H1 (cell line): ENCODE results near the gene BCL2A1. TPM values are rescaled to one million over a fixed set of nuclear protein-coding genes. Genes with fewer than 3 reads are reported as not detected.

Experiments used
- CTCF ChIA-PET: fragments of 300-600 bp; sonication (Branson Sonifier 250); formaldehyde crosslinking; loops from one replicate; lab custom pipeline; 2021; ENCODE audit not compliant: partially characterized antibody; lab: Charles Lee
- POLR2A ChIA-PET: fragments of 300-600 bp; sonication (Branson Sonifier 250); formaldehyde crosslinking; loops from one replicate; lab custom pipeline; 2021; ENCODE audit warnings: inconsistent platforms; ENCODE audit not compliant: partially characterized antibody; lab: Charles Lee
- DNase-seq, 2 experiments: peaks; one replicate each; pipeline versions ENCODE4 v3.0.0 to v3.0.0-alpha.2; 2010 to 2022; ENCODE audit warnings: low spot score in 2 of 2, low read depth in 1 of 2, mixed read lengths in 1 of 2
- FAIRE-seq: peaks from 2 replicates; lab custom pipeline; 2011; peaks lifted over from hg19 to GRCh38; lab: Jason Lieb, UNC
- H2AFZ ChIP-seq: 2 replicates; pipeline ENCODE4 v1.8.1; 2012; ENCODE audit warnings: low read length, inconsistent platforms
- H2AK5ac ChIP-seq: 2 replicates; pipeline ENCODE4 v1.6.1; 2013; ENCODE audit warnings: low read depth, low read length
- H2BK120ac ChIP-seq: replicated peaks from 2 replicates; pipeline ENCODE3; 2013; ENCODE audit warnings: low read depth, low read length, inconsistent platforms
- H2BK12ac ChIP-seq: 2 replicates; pipeline ENCODE4 v1.6.1; 2013; ENCODE audit warnings: low read depth, low read length
- H2BK15ac ChIP-seq: 2 replicates; pipeline ENCODE4 v1.6.1; 2013; ENCODE audit warnings: low read length
- H2BK20ac ChIP-seq: 2 replicates; pipeline ENCODE4 v1.6.1; 2013; ENCODE audit warnings: low read length
- H2BK5ac ChIP-seq: 2 replicates; pipeline ENCODE4 v1.6.1; 2013; ENCODE audit warnings: low read depth, low read length
- H3K14ac ChIP-seq: 2 replicates; pipeline ENCODE4 v1.6.1; 2013; ENCODE audit warnings: inconsistent platforms; ENCODE audit not compliant: insufficient read length
- H3K18ac ChIP-seq: 2 replicates; pipeline ENCODE4 v1.6.1; 2013; ENCODE audit warnings: low read length; ENCODE audit errors: extremely low read depth
- H3K23ac ChIP-seq: 2 replicates; pipeline ENCODE4 v1.6.1; 2013; ENCODE audit warnings: inconsistent platforms; ENCODE audit not compliant: insufficient read length
- H3K23me2 ChIP-seq: 2 replicates; pipeline ENCODE4 v1.6.1; 2013; ENCODE audit warnings: low read depth, low read length
- H3K27ac ChIP-seq: 2 replicates; pipeline ENCODE4 v1.6.1; 2011; ENCODE audit warnings: low read depth, low read length, inconsistent platforms
- H3K27me3 ChIP-seq, 4 experiments: replicated peaks in 1 of 4; 1 replicate in 1 of 4; 2 replicates in 3 of 4; pipeline versions ENCODE4 v1.6.1 to v1.8.1; 2011 to 2013; ENCODE audit warnings: low read length in 3 of 4, mild to moderate bottlenecking in 3 of 4, inconsistent platforms in 2 of 4, mixed read lengths in 2 of 4, moderate library complexity in 1 of 4; ENCODE audit not compliant: control insufficient read depth in 3 of 4, insufficient read depth in 3 of 4; ENCODE audit errors: extremely low read depth in 1 of 4
- H3K36me3 ChIP-seq, 4 experiments: 2 replicates each; pipeline versions ENCODE4 v1.6.1 to v1.8.1; 2011 to 2013; ENCODE audit warnings: mild to moderate bottlenecking in 4 of 4, low read length in 3 of 4, moderate library complexity in 2 of 4, control low read depth in 1 of 4, inconsistent platforms in 1 of 4; ENCODE audit not compliant: insufficient read depth in 4 of 4, control insufficient read depth in 2 of 4
- H3K4ac ChIP-seq: replicated peaks from 2 replicates; pipeline ENCODE3; 2013; ENCODE audit warnings: low read length, low read depth, mixed read lengths, inconsistent platforms; ENCODE audit not compliant: insufficient read length
- H3K4me1 ChIP-seq, 4 experiments: replicated peaks in 1 of 4; 1 replicate in 1 of 4; 2 replicates in 3 of 4; pipeline versions ENCODE4 v1.6.1 to v1.8.1; 2011 to 2013; ENCODE audit warnings: low read length in 3 of 4, inconsistent platforms in 2 of 4, mixed read lengths in 1 of 4; ENCODE audit not compliant: insufficient read depth in 4 of 4, control insufficient read depth in 3 of 4
- H3K4me2 ChIP-seq, 2 experiments: 2 replicates each; pipeline versions ENCODE4 v1.6.1 to v1.8.1; 2011 to 2013; ENCODE audit warnings: low read depth in 2 of 2, low read length in 2 of 2, control low read depth in 1 of 2, inconsistent platforms in 1 of 2, mild to moderate bottlenecking in 1 of 2; ENCODE audit not compliant: insufficient read depth in 1 of 2
- H3K4me3 ChIP-seq, 4 experiments: fragments of 200-600, 300-600 bp in 1 of 4; sonication (generic), shearing (Covaris generic), sonication (Bioruptor Twin) in 1 of 4; 2 replicates each; pipeline versions ENCODE4 v1.5.1 to v1.8.1; 2011 to 2016; ENCODE audit warnings: low read length in 4 of 4, low read depth in 3 of 4, control low read depth in 2 of 4, inconsistent platforms in 2 of 4, mild to moderate bottlenecking in 2 of 4, mixed read lengths in 1 of 4, moderate library complexity in 1 of 4; ENCODE audit not compliant: insufficient read depth in 2 of 4; ENCODE audit errors: extremely low read depth in 1 of 4
- H3K56ac ChIP-seq: replicated peaks from 2 replicates; pipeline ENCODE3; 2013; ENCODE audit warnings: low read depth, mild to moderate bottlenecking, mixed read lengths, low read length, inconsistent platforms; ENCODE audit not compliant: insufficient read length
- H3K79me1 ChIP-seq: 2 replicates; pipeline ENCODE4 v1.6.1; 2013; ENCODE audit warnings: low read depth, low read length, control low read depth
- H3K79me2 ChIP-seq, 2 experiments: 2 replicates each; pipeline versions ENCODE4 v1.6.1 to v1.8.1; 2012 to 2013; ENCODE audit warnings: low read length in 2 of 2, mild to moderate bottlenecking in 2 of 2, inconsistent platforms in 1 of 2; ENCODE audit not compliant: insufficient read depth in 2 of 2, control insufficient read depth in 1 of 2
- H3K9ac ChIP-seq, 4 experiments: replicated peaks in 1 of 4; 1 replicate in 1 of 4; 2 replicates in 3 of 4; pipeline versions ENCODE4 v1.6.1 to v1.8.1; 2011 to 2013; ENCODE audit warnings: low read depth in 3 of 4, low read length in 3 of 4, control low read depth in 2 of 4, mild to moderate bottlenecking in 2 of 4, moderate library complexity in 2 of 4, inconsistent platforms in 1 of 4; ENCODE audit errors: extremely low read depth in 1 of 4
- H3K9me3 ChIP-seq, 2 experiments: 2 replicates each; pipeline versions ENCODE4 v1.6.1 to v1.8.1; 2012 to 2013; ENCODE audit warnings: mild to moderate bottlenecking in 2 of 2, moderate library complexity in 2 of 2, control low read depth in 1 of 2, inconsistent platforms in 1 of 2, low read depth in 1 of 2, low read length in 1 of 2, mixed read lengths in 1 of 2; ENCODE audit not compliant: insufficient read depth in 2 of 2
- H4K20me1 ChIP-seq, 2 experiments: replicated peaks in 1 of 2; 2 replicates each; pipeline versions ENCODE3 to v1.8.1; 2011 to 2013; ENCODE audit warnings: inconsistent platforms in 2 of 2, low read length in 2 of 2, mild to moderate bottlenecking in 1 of 2; ENCODE audit not compliant: insufficient read depth in 2 of 2, control insufficient read depth in 1 of 2
- H4K5ac ChIP-seq: 2 replicates; pipeline ENCODE4 v1.6.1; 2013; ENCODE audit warnings: low read length, low read depth, mixed read lengths, inconsistent platforms; ENCODE audit not compliant: insufficient read length
- H4K8ac ChIP-seq: 2 replicates; pipeline ENCODE4 v1.8.0; 2013; ENCODE audit warnings: mild to moderate bottlenecking, moderate library complexity, low read length, inconsistent platforms; ENCODE audit not compliant: insufficient read depth; ENCODE audit errors: extremely low read depth
- H4K91ac ChIP-seq: replicated peaks from 2 replicates; pipeline ENCODE3; 2013; ENCODE audit warnings: low read length, mixed read lengths, inconsistent platforms; ENCODE audit not compliant: insufficient read length
- CBX5 ChIP-seq: fragments of 300-800, 300-1000 bp; sonication (generic); IDR thresholded peaks from 2 replicates; pipeline ENCODE4 v1.7.1; 2016; ENCODE audit warnings: antibody characterized with exemption, low read length, low read depth
- MAX ChIP-seq: IDR thresholded peaks from 2 replicates; pipeline ENCODE4 v1.6.1; 2012; ENCODE audit warnings: inconsistent platforms
- POU5F1 ChIP-seq: IDR thresholded peaks from 2 replicates; pipeline ENCODE4 v1.6.1; 2011; ENCODE audit warnings: low read depth, mild to moderate bottlenecking, low read length, moderate library complexity
- RAD21 ChIP-seq, 2 experiments: IDR thresholded peaks in 1 of 2; conservative IDR thresholded peaks in 1 of 2; 2 replicates each; pipeline ENCODE4 v1.6.1; 2011; ENCODE audit warnings: low read depth in 2 of 2, low read length in 2 of 2, improper control_type of control experiment in 1 of 2, inconsistent platforms in 1 of 2, mild to moderate bottlenecking in 1 of 2, moderate library complexity in 1 of 2
- SAP30 ChIP-seq: fragments of 300-600 bp; sonication (generic); IDR thresholded peaks from 2 replicates; pipeline ENCODE4 v1.7.1; 2012; ENCODE audit warnings: low read length, moderate library complexity, mild to moderate bottlenecking, inconsistent platforms; ENCODE audit not compliant: insufficient read depth, insufficient replicate concordance
- SIRT6 ChIP-seq: IDR thresholded peaks from one replicate; pipeline ENCODE4 v1.7.1; 2012; ENCODE audit warnings: low read length, inconsistent platforms
- SP2 ChIP-seq: IDR thresholded peaks from 2 replicates; pipeline ENCODE4 v1.6.1; 2012; ENCODE audit warnings: mild to moderate bottlenecking, low read length, inconsistent platforms
- SP4 ChIP-seq: IDR thresholded peaks from 2 replicates; pipeline ENCODE4 v1.6.1; 2012; ENCODE audit warnings: low read length, inconsistent platforms
- TAF7 ChIP-seq: optimal IDR thresholded peaks from 2 replicates; pipeline ENCODE3; 2011; ENCODE audit warnings: low read depth, mild to moderate bottlenecking, inconsistent platforms, low read length, moderate library complexity, borderline replicate concordance
- WGBS, 2 experiments: shearing (Covaris generic) in 1 of 2; methylation state at CpG; one replicate each; pipeline versions ENCODE4 v1.1.6 to v1.1.7; 2013 to 2015; ENCODE audit warnings: low lambda C conversion rate in 2 of 2, mixed read lengths in 2 of 2, inconsistent platforms in 1 of 2, low coverage in 1 of 2, missing lambda C conversion rate in 1 of 2; ENCODE audit not compliant: insufficient replicate concordance in 2 of 2, insufficient coverage in 1 of 2, insufficient read length in 1 of 2; ENCODE audit errors: extremely low coverage in 1 of 2, missing lambda C conversion rate in 1 of 2; 5-methylcytosine and 5-hydroxymethylcytosine counted together
- polyA plus RNA-seq, 7 experiments: library from polyadenylated mRNA; depleted of rRNA in 3 of 7; stranded (reverse) in 5 of 7; unstranded in 2 of 7; fragments of >200 nt in 5 of 7; fragments of 200-250 nt in 2 of 7; gene quantifications; 1 replicate in 5 of 7; 2 replicates in 1 of 7; 4 replicates in 1 of 7; pipeline versions ENCODE4 v1.2.1 to v1.2.3, GENCODE V29; 2011 to 2013; ENCODE audit warnings: missing spikeins in 2 of 7, mixed read lengths in 2 of 7
- total RNA-seq: library from RNA; stranded (reverse); fragmentation: NEBNext Ultra II Directional; extraction: Animal tissue kit (Norgen Biotek cat#: 25700); gene quantifications from 2 replicates; pipeline ENCODE4 v1.2.1, GENCODE V29; 2021

BCL2A1 gene
- total and polyA plus RNA-seq, 2 of the 8 experiments (the other 6 are each of a cell fraction or from before 2014, with no cell fraction given), result not detected

- no peak overlapping the region for H4K5ac ChIP-seq
- no peak overlapping the region for H4K91ac ChIP-seq
- no peak overlapping the region for H2BK5ac ChIP-seq
- no peak overlapping the region for H3K4me3 ChIP-seq
- H4K20me1 ChIP-seq, result no peaks in the 10 kb centered on the region
- no peaks in the 10 kb centered on the region for H3K79me1 ChIP-seq
- WGBS, 2 experiments, result 96% methylated on average over 5 of the region's 5 CpGs; no CpG with 5 or more reads in 1 of the 2 experiments
- no peak overlapping the region for H3K56ac ChIP-seq
- no peak overlapping the region for H2BK12ac ChIP-seq
- H3K79me2 ChIP-seq, result no peaks in the 10 kb centered on the region
- no peaks in the 10 kb centered on the region for H3K36me3 ChIP-seq
- no peak overlapping the region for H2AK5ac ChIP-seq
- H3K18ac ChIP-seq, result no peak overlapping the region
- FAIRE-seq (no peak), DNase-seq (no peak)
- H3K23me2 ChIP-seq, result no peaks in the 10 kb centered on the region; the same call in 1 of the 2 replicates
- H3K4ac ChIP-seq, result no peak overlapping the region
- H3K14ac ChIP-seq, result no peak overlapping the region
- no peak overlapping the region for H2BK120ac ChIP-seq
- no peak overlapping the region for H2AFZ ChIP-seq
- TF ChIP-seq TAF7 (no peak), RAD21 (IDR thresholded peaks at IDR 0.05 in 1 of 2, conservative IDR thresholded peaks at IDR 0.05 in 1 of 2; ENCODE audit: low read depth in 2 of 2, low read length in 2 of 2) (no peak), SP4 (no peak), SP2 (no peak), MAX (no peak), SIRT6 (no peak), CBX5 (no peak), SAP30 (no peak), POU5F1 (no peak)
- no peak overlapping the region for H3K9ac ChIP-seq
- no peak overlapping the region for H2BK15ac ChIP-seq
- CTCF ChIA-PET, result interaction anchor here (0.8 to 1.6 kb wide), 2 partner anchors 15 to 126 kb away, joined by 3 to 4 read pairs; no protein-coding TSS in a partner anchor
- POLR2A ChIA-PET, result interaction anchor here (1.1 kb wide), 1 partner anchor 55 kb away, joined by 3 read pairs; no protein-coding TSS in a partner anchor
- no peak overlapping the region for H3K4me2 ChIP-seq
- H3K23ac ChIP-seq, result no peak overlapping the region
- H3K27ac ChIP-seq, result no peak overlapping the region
- no peak overlapping the region for H2BK20ac ChIP-seq
- H3K27me3 ChIP-seq, result no peaks in the 10 kb centered on the region
- no peaks in the 10 kb centered on the region for H3K9me3 ChIP-seq
- H4K8ac ChIP-seq, result no peak overlapping the region; the same call in 1 of the 2 replicates
- no peaks in the 10 kb centered on the region; a peak in 1 of 7 replicates for H3K4me1 ChIP-seq
Observed at GRCh38 chr15:79978655-79979514, 7.9 kb upstream of the BCL2A1 start.
